Right ventricle myocardium superior (tissue), 1 donor: Measurements from ENCODE around the gene NFKBIE. TPM values are rescaled to one million over a fixed set of nuclear protein-coding genes. Genes with fewer than 3 reads are reported as not detected.

ENCODE experiments used
- ATAC-seq: fragments of 200-7000 bp; cut with Tn5 transposase; one replicate; pipeline ENCODE4 v1.9.1; 2020; ENCODE audit warnings: mild to moderate bottlenecking; ENCODE audit not compliant: poor library complexity
- DNase-seq: peaks from one replicate; pipeline ENCODE4 v3.0.0-alpha.2; 2020
- intact Hi-C: fragments of 100-400 bp; cut with DNase I; formaldehyde crosslinking; loops from one replicate; pipeline ENCODE4 v1.11.2; 2022
- total RNA-seq: library from RNA; stranded (reverse); fragmentation: NEBNext Ultra II Directional; extraction: Animal tissue kit (Norgen Biotek cat#: 25700); gene quantifications from one replicate; pipeline ENCODE4 v1.2.1, GENCODE V29; 2021
- donor health status: DM: no; HTN: yes; CAD: no; lungs with severe emphysema.

NFKBIE gene
- total RNA-seq, 1 donor from 2014 or later = 3.7 TPM

DNA sequence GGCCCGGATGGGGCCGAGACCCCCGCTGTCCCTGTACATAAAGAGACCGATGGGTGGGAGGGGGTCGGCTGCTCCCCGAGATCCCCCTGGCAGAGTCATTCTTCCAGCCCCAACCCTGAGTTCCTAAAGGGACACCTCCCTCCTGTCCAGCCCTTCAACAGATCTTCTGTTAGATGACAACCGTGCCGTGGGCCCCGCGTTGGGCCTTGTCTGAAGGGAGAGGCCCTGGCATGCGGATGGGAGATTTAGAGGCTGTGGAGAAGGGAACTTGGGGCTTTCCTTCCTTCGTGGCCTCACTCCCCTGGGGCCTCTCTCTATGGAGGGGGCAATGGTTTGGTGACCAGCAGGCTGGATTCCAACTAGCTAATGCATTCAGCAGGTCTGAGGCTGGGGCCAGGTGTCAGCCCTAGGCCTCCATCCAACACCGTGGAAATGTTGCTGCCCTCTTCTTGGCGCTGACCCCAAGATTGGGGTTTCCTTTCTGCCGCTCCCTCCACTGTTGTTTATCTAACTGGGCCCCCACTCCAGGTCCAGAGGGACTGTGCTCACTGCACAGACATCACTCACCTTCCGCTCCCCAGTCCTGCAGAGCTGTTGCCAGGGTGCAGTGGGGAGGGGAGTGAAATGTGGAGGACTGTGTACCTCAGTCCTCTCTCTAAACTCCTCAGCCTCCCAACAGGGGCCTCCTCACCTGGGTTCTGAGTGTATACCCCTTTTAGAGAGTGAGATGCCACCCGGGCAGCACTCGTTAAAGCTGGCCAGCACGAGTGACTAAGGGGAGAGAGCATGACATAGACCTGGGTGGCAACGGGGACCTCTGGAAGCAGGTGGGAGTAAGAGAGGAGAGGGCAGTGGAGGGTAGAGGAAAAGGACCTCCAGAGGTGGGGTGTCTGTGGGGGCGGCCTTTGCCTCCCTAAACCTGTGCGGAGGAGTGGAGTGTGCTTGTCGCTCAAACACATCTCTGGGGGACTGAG, 11.6 kb upstream of the NFKBIE start:
- DNase-seq (no peak), ATAC-seq (no peak)
- intact Hi-C loops = no loop called here

DNA sequence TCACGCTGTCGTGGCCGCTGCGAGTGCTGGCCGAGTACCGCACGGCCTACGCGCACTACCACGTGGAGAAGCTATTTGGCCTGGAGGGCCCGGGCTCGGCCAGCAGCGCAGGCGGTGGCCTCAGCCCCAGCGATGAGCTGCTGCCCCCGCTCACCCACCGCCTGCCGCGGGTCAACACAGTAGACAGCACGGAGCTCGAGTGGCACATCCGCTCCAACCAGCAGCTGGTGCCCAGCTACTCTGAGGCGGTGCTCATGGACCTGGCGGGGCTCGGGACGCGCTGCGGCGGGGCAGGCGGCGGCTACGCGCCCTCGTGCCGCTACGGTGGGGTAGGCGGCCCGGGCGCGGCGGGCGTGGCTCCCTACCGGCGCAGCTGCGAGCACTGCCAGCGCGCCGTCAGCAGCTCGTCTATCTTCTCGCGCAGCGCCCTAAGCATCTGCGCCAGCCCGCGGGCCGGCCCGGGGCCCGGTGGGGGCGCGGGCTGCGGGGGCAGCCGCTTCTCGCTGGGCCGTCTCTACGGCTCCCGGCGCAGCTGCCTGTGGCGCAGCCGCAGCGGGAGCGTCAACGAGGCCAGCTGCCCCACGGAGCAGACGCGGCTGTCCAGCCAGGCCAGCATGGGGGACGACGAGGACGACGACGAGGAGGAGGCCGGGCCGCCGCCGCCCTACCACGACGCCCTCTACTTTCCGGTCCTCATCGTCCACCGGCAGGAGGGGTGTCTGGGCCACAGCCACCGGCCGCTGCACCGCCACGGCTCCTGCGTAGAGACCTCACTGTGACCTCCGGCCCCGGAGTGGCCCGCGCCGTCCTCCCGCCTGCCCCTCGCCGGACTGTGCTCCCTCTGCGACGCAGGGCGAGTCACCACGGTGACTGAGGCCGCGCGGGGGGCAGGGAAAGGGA, 10.6 kb upstream of the NFKBIE start:
- intact Hi-C loops = no loop called here
- DNase-seq = no peak
- peak; percentile 71 for ATAC-seq

DNA sequence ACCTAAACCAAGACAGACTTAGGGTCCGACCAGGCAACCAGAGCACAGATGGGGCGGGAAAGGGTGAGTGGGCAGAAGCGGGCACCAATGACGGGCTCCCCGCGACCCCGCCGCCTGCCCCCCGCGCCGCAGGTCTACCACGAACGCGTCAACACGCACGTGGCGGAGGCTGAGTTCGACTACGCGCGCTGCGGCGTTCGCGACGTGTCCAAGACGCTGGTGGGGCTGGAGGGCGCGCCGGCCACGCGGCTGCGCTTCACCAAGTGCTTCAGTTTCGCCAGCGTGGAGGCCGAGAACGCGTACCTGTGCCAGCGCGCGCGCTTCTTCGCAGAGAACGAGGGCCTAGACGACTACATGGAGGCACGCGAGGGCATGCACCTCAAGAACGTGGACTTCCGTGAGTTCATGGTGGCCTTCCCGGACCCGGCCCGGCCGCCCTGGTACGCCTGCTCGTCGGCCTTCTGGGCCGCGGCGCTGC, 10.0 kb upstream of the NFKBIE start:
- no peak for ATAC-seq
- intact Hi-C loops = no loop called here
- DNase-seq = no peak

DNA sequence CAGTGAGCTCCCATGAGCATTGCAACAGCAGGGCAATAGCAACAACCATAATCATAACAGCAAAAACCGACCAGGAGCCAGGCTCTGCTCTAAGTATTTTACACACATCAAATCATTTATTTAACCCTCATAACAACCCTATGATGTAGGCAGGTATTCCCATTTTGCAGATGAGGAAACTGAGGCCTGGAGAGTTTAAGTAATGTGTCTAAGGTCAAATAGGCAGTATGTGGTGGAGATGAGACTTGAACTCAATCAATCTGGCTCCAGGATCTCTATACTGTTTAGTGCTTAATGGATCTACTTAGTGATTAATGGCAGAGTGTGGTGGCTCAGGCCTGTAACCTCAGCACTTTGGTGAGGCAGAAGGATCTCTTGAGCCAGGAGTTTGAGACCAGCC, 8.3 kb upstream of the NFKBIE start:
- no peak for DNase-seq
- intact Hi-C loops = no loop called here
- no peak for ATAC-seq

DNA sequence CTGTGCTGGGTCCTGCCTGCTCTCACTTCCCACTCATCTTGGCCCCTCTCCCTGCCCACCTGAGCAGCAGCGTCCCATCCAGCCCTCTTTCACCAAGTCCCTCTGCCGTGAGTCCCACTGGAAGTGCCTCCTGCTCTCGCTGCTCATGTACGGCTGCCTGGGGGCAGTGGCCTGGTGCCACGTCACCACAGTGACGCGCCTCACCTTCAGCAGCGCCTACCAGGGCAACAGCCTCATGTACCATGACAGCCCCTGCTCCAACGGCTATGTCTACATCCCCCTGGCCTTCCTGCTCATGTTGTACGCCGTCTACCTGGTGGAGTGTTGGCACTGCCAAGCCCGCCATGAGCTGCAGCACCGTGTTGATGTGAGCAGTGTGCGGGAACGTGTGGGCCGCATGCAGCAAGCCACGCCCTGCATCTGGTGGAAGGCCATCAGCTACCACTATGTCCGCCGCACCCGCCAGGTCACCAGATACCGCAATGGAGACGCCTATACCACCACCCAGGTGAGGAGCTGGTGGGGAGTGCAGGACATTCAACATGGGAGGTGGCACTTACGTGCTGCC, 7.7 kb upstream of the NFKBIE start:
- ATAC-seq = no peak
- no peak for DNase-seq
- intact Hi-C loops = no loop called here

DNA sequence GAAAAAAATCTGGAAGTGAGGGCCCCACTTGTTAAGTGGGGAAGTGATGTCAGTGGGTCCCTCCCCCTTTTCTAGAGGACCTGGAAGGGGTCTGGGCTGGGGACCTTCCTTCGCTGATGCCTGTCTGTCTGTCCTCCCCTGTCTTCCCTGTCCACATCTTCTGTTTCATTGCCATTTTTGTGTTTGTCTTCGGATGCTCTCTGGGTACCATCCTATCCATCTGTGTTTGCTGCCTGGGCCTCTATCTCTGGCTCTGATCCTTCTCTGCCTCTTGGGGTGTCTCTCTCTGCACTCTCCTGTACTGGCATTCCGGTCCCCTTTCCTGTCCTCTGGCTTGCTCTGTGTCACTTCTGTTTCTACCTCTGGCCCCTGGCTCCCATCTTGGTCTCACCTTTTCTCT, 7.2 kb upstream of the NFKBIE start:
- ATAC-seq = no peak
- intact Hi-C loops = no loop called here

DNA sequence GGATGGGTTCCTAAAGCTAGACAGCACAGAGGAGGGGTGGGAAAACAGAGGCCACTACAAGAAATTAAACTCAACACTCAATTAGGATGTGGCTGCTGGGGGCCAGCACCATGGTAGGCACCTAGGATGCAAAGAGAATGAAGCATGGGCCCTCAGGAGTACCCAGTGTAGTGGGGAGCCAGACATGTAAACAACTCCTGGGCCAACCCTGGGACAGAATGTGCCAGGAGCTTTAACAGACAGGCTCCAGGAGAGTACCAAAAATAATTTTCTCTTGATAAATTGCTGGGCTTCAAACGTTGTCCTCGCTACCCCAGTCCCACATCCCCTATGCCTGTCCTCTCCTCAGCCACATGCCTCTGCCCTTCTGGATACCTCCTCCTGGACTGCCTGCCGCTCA, 6.6 kb upstream of the NFKBIE start:
- DNase-seq (no peak), ATAC-seq (no peak)
- intact Hi-C loops = no loop called here

More for the DNA sequence above, 7.2 kb upstream of the NFKBIE start:
- no peak for DNase-seq

DNA sequence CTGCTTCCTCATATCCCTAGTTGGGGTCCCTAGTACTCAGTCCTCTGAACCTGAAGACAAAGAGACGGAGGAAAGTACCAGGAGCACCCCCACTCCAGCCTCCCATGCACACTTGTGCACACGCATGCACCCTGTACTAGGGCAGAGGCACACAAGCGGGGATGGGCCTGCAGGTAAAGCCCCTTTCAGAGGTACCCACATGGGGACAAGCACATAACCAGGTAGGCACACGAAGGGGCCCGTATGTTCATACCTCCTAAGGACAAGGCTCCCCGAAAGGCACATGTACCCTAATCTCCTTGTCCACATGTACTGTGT, 6.0 kb upstream of the NFKBIE start:
- intact Hi-C loops = no loop called here
- ATAC-seq = no peak
- no peak for DNase-seq

DNA sequence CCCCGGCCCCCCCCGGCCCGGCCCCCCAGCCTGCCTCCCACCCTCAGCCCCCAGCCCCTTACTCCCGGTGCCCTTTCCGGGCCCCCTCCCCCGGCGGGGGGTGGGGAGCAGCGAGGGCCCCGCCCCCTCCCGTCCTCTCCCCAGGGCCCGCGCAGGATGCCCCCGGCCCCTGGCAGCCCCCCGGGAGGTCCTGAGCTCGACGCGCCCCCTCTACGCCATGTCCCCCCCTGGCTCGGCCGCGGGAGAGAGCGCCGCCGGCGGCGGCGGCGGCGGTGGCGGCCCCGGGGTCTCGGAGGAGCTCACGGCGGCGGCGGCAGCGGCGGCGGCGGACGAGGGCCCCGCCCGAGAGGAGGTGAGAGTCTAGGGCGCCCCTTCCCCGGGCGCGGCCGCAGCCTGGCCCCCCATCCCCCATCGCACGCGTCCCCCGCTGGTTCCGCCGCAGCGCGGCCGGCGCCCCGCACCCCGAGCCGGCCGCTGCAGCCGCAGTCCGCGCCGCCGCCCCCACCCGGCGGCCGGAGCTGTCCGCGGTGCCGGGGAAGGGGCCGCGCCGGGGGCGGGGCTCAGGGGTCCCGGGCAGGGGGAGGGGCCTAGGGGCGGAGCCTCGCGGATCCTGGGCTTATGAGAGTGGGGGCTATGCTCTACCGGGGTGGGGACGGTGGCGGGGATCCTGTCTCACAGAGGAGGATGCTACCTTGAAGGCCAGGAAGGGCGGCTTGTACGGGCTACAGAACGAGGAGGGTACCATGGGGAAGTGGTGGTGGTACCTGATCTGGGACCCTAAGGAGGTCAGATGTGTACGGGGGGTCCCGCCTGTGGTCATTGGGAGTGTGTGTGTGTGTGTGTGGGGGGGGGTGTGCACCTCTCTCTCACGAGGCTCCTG, 5.4 kb upstream of the NFKBIE start:
- no peak for ATAC-seq
- DNase-seq = no peak
- intact Hi-C loops = no loop called here

DNA sequence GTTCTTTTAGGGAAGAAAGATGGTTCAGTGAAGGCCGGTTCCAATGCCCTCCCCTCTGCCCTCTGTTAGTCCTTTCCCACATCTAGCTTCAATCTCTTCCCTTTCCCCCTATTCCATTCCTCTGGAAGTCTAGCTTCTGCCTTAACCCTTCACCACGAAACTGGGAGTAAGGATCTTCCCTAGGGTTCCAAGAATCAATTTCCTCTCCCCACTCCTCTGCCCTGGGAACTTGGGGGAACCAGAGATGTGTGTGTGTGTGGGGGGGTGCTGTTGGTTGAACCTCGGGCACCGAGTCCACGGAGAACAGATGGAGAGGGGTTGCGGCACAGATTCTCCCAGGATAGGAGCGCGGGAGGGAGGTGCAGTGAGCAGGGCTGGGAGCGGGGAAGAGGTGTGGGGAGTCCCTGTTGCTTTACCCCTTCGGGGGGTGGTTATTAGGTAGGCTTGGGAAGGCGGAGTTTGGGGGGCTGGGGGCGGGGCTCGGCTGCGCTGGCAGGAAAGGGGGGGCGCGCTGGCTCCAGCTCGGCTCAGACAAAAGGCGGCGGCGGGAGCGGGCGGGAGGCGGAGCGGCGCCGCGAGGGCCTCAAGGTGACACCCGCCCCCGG, 4.7 kb upstream of the NFKBIE start, which contains the start of gene TMEM151B:
TMEM151B (plus strand) TSS at position 530 of the 605 bp plus-strand sequence. CDS start 293 bp downstream, outside the sequence.
- ATAC-seq (no peak), DNase-seq (no peak)
- intact Hi-C loops = loop anchor here (5.0 kb wide), 1 partner anchor 37 kb away; no protein-coding TSS in a partner anchor

DNA sequence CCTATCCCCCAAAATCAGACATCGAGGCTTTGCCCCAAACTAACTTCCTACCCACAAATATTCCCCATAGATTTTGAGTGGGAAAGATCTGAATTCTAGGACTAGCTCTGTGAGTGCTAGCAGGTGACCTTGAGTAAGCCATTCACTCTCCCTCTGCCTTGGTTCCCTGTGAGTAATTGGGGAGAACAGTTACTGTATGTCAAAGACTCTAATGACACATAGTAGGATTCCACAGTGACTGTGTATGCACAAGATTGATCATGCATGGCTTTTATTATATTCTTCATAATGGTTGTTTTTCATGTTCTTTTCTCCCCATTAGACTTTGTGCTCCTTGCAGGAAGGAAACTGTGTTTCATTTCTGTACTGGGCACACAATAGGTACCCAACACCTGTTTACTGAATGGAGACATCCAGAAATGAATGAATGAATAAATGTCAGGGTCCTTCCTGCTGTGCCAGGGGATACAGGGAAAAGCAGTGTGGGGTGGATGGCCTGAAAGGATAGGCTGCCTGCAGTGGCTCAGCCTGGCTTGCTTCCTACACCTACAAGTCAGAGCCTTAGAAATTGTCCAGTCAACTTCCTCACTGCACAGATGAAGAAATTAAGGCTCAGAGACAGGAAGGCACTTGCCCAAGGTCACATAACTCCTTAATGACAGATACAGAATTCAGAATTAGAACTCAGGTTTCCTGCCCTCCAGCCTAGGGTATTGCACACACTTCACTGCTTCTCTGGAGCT, 4.0 kb upstream of the NFKBIE start:
- no peak for ATAC-seq
- DNase-seq = no peak
- intact Hi-C loops = loop anchor here (5.0 kb wide), 1 partner anchor 38 kb away; no protein-coding TSS in a partner anchor

DNA sequence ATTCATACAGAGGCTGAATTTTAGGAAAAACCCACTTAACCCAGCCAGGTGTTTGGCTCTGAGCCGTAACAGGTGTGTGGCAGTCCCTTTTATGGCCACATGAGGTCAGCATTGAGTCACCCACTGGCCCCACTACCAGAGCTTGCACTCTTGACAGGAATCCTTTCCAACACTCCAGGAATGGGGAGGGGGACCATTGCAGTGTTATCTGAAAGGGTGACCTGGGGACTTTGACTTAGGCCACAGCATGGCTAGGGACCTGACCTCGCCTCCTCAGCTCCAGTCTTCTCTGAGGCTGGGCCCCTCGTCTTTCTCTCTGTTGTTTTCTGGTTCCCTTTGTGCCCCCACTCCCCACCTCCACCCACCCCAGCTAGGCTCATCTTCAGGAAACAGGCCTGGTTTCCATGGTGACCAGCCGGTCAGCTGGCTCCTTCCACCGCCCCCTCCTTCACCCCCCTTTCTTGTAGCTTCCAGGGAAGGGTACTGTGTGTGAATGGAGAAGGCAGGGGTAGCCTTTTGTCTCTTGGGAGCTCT, 2.8 kb upstream of the NFKBIE start:
- ATAC-seq (no peak), DNase-seq (no peak)
- intact Hi-C loops = loop anchor here (5.0 kb wide), 1 partner anchor 39 kb away; no protein-coding TSS in a partner anchor

DNA sequence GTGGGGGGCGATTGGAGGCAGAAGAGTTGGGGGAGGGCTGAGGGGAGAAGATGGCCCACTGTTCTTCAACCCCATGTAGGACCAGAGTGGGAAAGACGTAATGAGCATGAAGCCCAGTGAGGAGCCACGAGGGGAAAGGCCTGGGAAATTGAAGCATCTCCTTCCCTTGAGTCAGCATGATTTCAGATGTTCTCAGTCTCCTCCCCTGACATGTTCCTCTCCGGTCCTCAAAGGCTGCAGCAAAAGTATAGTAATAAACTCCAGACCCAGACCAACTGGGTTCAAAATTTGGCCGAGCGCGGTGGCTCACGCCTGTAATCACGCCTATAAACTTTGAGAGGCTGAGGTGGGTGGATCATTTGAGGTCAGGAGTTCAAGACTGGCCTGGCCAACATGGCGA, 1.9 kb upstream of the NFKBIE start:
- intact Hi-C loops = loop anchor here (1.0 to 5.0 kb wide), 2 partner anchors 40 to 70 kb away; no protein-coding TSS in a partner anchor
- DNase-seq (no peak), ATAC-seq (no peak)

DNA sequence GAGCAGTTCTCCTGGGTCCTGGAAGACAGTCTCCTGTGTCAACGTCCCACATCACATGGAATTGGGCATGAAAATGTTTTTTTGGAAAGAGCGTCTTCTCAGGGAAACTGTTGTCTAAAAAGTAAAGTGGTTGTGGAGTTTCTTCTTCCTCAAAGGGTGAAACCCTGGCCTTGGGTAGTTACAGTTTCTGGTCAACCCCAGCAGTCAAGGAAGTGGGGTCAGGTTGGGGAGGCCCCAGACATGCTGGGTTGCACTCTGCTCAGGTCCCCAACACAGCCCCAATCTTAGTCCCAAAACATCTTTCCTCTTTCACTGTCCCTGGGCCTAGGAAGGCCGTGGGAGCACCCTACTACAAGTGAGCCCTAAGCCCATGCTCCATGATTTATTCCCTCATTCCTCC, 996 bp upstream of the NFKBIE start:
- intact Hi-C loops = loop anchor here (5.0 kb wide), 1 partner anchor 41 kb away; no protein-coding TSS in a partner anchor
- DNase-seq (no peak), ATAC-seq (no peak)

DNA sequence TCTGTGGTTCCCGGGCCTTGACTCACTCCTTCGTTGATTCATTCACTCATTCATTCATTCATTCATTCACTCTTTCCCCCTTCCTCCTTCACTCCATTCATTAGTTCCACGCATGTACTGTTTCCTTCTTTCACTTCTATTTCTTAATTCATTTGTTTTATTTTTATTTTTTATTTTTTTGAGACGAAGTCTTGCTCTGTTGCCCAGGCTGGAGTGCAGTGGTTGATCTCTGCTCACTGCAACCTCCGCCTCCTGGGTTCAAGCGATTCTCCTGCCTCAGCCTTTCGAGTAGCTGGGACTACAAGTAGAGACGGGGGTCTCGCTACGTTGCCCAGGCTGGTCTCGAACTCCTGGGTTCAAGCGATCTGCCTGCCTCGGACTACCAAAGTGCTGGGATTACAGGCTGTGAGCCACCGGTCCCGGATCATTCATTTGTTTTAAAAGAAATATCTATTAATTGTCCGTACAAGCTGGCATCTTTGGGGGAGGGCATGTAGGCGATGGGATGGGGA, 427 bp upstream of the NFKBIE start:
- no peak for ATAC-seq
- DNase-seq = no peak
- intact Hi-C loops = loop anchor here (5.0 kb wide), 1 partner anchor 42 kb away; no protein-coding TSS in a partner anchor
